Keratinocyte (primary cell): ENCODE measurements around the gene EGFL8. TPM values are rescaled to one million over a fixed set of nuclear protein-coding genes. Genes with fewer than 3 reads are reported as not detected.

ENCODE experiments used
- DNase-seq: peaks from one replicate; pipeline ENCODE4 v3.0.0-alpha.2; 2011; ENCODE audit warnings: low read depth, missing footprints, low spot score
- FAIRE-seq: peaks from 2 replicates; lab custom pipeline; 2011; peaks lifted over from hg19 to GRCh38; lab: Jason Lieb, UNC
- H2AFZ ChIP-seq: 2 replicates; pipeline ENCODE4 v1.6.0; 2012; ENCODE audit warnings: low read length, control low read depth, inconsistent platforms; ENCODE audit not compliant: control insufficient read depth
- H3K27ac ChIP-seq: 2 replicates; pipeline ENCODE4 v1.5.1; 2011; ENCODE audit warnings: low read length; ENCODE audit not compliant: control insufficient read depth, insufficient read depth
- H3K27me3 ChIP-seq: 3 replicates; pipeline ENCODE4 v1.6.0; 2011; ENCODE audit warnings: low read length; ENCODE audit not compliant: control insufficient read depth, insufficient read depth; ENCODE audit errors: extremely low read depth
- H3K36me3 ChIP-seq, 2 experiments: 2 replicates in 1 of 2; 3 replicates in 1 of 2; pipeline ENCODE4 v1.5.1; 2011; ENCODE audit warnings: low read length in 2 of 2, mild to moderate bottlenecking in 1 of 2; ENCODE audit not compliant: control insufficient read depth in 2 of 2, insufficient read depth in 2 of 2; ENCODE audit errors: extremely low read depth in 1 of 2
- H3K4me1 ChIP-seq: 3 replicates; pipeline ENCODE4 v1.5.1; 2011; ENCODE audit warnings: low read length; ENCODE audit not compliant: control insufficient read depth, insufficient read depth; ENCODE audit errors: extremely low read depth
- H3K4me2 ChIP-seq: 3 replicates; pipeline ENCODE4 v1.6.0; 2011; ENCODE audit warnings: low read depth, low read length; ENCODE audit not compliant: control insufficient read depth, insufficient read depth; ENCODE audit errors: extremely low read depth
- H3K4me3 ChIP-seq, 3 experiments: fragments of 200-600 bp in 1 of 3; sonication (generic) in 1 of 3; 2 replicates in 2 of 3; 3 replicates in 1 of 3; pipeline ENCODE4 v1.5.1; 2011 to 2016; ENCODE audit warnings: low read length in 3 of 3, mild to moderate bottlenecking in 3 of 3, control low read depth in 2 of 3, inconsistent platforms in 1 of 3, low read depth in 1 of 3, mixed read lengths in 1 of 3, mixed run types in 1 of 3, moderate library complexity in 1 of 3; ENCODE audit not compliant: control insufficient read depth in 2 of 3, insufficient read depth in 2 of 3; ENCODE audit errors: extremely low read depth in 1 of 3
- H3K79me2 ChIP-seq: 2 replicates; pipeline ENCODE4 v1.6.0; 2012; ENCODE audit warnings: low read length; ENCODE audit not compliant: control insufficient read depth, insufficient read depth
- H3K9ac ChIP-seq: 3 replicates; pipeline ENCODE4 v1.6.0; 2011; ENCODE audit warnings: low read length; ENCODE audit not compliant: control insufficient read depth, insufficient read depth; ENCODE audit errors: extremely low read depth
- H3K9me1 ChIP-seq: 3 replicates; pipeline ENCODE4 v1.6.0; 2011; ENCODE audit warnings: low read length; ENCODE audit not compliant: control insufficient read depth, insufficient read depth; ENCODE audit errors: extremely low read depth
- H3K9me3 ChIP-seq: 2 replicates; pipeline ENCODE4 v1.5.1; 2012; ENCODE audit warnings: low read depth, low read length; ENCODE audit not compliant: control insufficient read depth
- H4K20me1 ChIP-seq: 3 replicates; pipeline ENCODE4 v1.6.0; 2011; ENCODE audit warnings: low read length; ENCODE audit not compliant: control insufficient read depth, insufficient read depth; ENCODE audit errors: extremely low read depth
- CTCF ChIP-seq, 3 experiments: IDR thresholded peaks in 1 of 3; conservative IDR thresholded peaks in 1 of 3; optimal IDR thresholded peaks in 1 of 3; 2 replicates in 2 of 3; 3 replicates in 1 of 3; pipeline versions ENCODE3 to v1.5.1; 2011; ENCODE audit warnings: low read length in 3 of 3, mild to moderate bottlenecking in 3 of 3, moderate library complexity in 2 of 3, control low read depth in 1 of 3, inconsistent platforms in 1 of 3; ENCODE audit not compliant: insufficient read depth in 2 of 3; ENCODE audit errors: extremely low read depth in 1 of 3
- EZH2 ChIP-seq: IDR thresholded peaks from one replicate; pipeline ENCODE4 v1.6.1; 2012; ENCODE audit warnings: inconsistent platforms, mild to moderate bottlenecking, low read length, moderate library complexity
- dilution Hi-C: fragments of 300-500 bp; cut with MboI; formaldehyde crosslinking; loops from one replicate; pipeline ENCODE4 v1.7.0; 2020; ENCODE audit warnings: low sequenced_read_pairs; ENCODE audit not compliant: extremely low pct_ligation_motif_present
- polyA plus RNA-seq, 5 experiments: library from polyadenylated mRNA; depleted of rRNA in 3 of 5; stranded (reverse) in 3 of 5; stranded (forward) in 1 of 5; unstranded in 1 of 5; fragments of >200 nt; gene quantifications; 1 replicate in 1 of 5; 2 replicates in 3 of 5; 3 replicates in 1 of 5; pipeline versions ENCODE4 v1.2.1 to v1.2.3, GENCODE V29; 2011 to 2012; ENCODE audit warnings: missing spikeins in 2 of 5, low read depth in 1 of 5, low replicate concordance in 1 of 5

Gene EGFL8
- polyA plus RNA-seq, 1 donor (not counting 4 experiments of a cell fraction or from before 2014, with no cell fraction given), result 3.7 TPM

- Histone ChIP-seq H3K27ac (no peak overlapping the region), H3K36me3 (peaks cover 21 to 27% of the 10 kb centered on the region in 2 experiments), H4K20me1 (no peaks in the 10 kb centered on the region), H3K4me1 (peaks cover 17% of the 10 kb centered on the region), H3K4me2 (no peak overlapping the region), H2AFZ (no peak overlapping the region), H3K9ac (no peak overlapping the region), H3K9me3 (no peaks in the 10 kb centered on the region), H3K9me1 (no peaks in the 10 kb centered on the region), H3K27me3 (no peaks in the 10 kb centered on the region), H3K4me3 (no peak overlapping the region), H3K79me2 (no peaks in the 10 kb centered on the region)
- no peak for DNase-seq
- FAIRE-seq, result no peak
- TF ChIP-seq CTCF (optimal IDR thresholded peaks at IDR 0.05 in 1 of 3, IDR thresholded peaks at IDR 0.05 in 1 of 3, conservative IDR thresholded peaks at IDR 0.05 in 1 of 3; ENCODE audit: extremely low read depth in 1 of 3, insufficient read depth in 2 of 3, low read length in 3 of 3) (no peak), EZH2 (no peak)
- dilution Hi-C loops, result no loop called here
Observed at GRCh38 chr6:32115623-32116022, 48.8 kb upstream of the EGFL8 start.

GRCh38 chr6:32116674-32117073 is 47.7 kb upstream of the EGFL8 start:
- H3K4me3 ChIP-seq, result no peak overlapping the region
- no peak for TF ChIP-seq EZH2
- peak; percentile 25 to 42 (median 31) for TF ChIP-seq CTCF (optimal IDR thresholded peaks at IDR 0.05 in 1 of 3, IDR thresholded peaks at IDR 0.05 in 1 of 3, conservative IDR thresholded peaks at IDR 0.05 in 1 of 3; ENCODE audit: extremely low read depth in 1 of 3, insufficient read depth in 2 of 3, low read length in 3 of 3)
- peaks cover 26 to 34% of the 10 kb centered on the region in 2 experiments for H3K36me3 ChIP-seq
- H4K20me1 ChIP-seq, result no peaks in the 10 kb centered on the region
- H3K79me2 ChIP-seq, result no peaks in the 10 kb centered on the region
- FAIRE-seq (no peak), DNase-seq (no peak)
- H3K4me2 ChIP-seq, result no peak overlapping the region
- H3K27me3 ChIP-seq, result no peaks in the 10 kb centered on the region
- H3K9me3 ChIP-seq, result no peaks in the 10 kb centered on the region
- no peaks in the 10 kb centered on the region for H3K9me1 ChIP-seq
- dilution Hi-C loops, result no loop called here
- no peak overlapping the region for H3K27ac ChIP-seq
- H3K9ac ChIP-seq, result no peak overlapping the region
- peaks cover 17% of the 10 kb centered on the region for H3K4me1 ChIP-seq
- no peak overlapping the region for H2AFZ ChIP-seq
